Epithelial cell of esophagus (primary cell): Measurements from ENCODE around the gene NTRK2.
"Not testable (repeated sequence)": the region's sequence is repeated elsewhere in the genome, so short reads cannot be mapped to it uniquely, and the experiment has no call there.

Experiments
- DNase-seq: peaks from one replicate; pipeline ENCODE4 v3.0.0; 2010; ENCODE audit warnings: low read depth
- H3K4me3 ChIP-seq: 2 replicates; pipeline ENCODE4 v1.5.1; 2011; ENCODE audit warnings: mild to moderate bottlenecking, low read length, control low read depth
- TF ChIP-seq, protein P1 (sequence below): IDR thresholded peaks from 2 replicates; pipeline ENCODE4 v1.5.1; 2011; ENCODE audit warnings: low read depth, mild to moderate bottlenecking, low read length, control low read depth, inconsistent platforms; ENCODE audit not compliant: insufficient read depth; ENCODE audit errors: missing control alignments

NTRK2 gene

GRCh38 chr9:84880835-84881234 is 211.3 kb downstream of the NTRK2 start:
- DNase-seq, result no peak
- H3K4me3 ChIP-seq, result no peak overlapping the region
- TF ChIP-seq, protein P1, sequence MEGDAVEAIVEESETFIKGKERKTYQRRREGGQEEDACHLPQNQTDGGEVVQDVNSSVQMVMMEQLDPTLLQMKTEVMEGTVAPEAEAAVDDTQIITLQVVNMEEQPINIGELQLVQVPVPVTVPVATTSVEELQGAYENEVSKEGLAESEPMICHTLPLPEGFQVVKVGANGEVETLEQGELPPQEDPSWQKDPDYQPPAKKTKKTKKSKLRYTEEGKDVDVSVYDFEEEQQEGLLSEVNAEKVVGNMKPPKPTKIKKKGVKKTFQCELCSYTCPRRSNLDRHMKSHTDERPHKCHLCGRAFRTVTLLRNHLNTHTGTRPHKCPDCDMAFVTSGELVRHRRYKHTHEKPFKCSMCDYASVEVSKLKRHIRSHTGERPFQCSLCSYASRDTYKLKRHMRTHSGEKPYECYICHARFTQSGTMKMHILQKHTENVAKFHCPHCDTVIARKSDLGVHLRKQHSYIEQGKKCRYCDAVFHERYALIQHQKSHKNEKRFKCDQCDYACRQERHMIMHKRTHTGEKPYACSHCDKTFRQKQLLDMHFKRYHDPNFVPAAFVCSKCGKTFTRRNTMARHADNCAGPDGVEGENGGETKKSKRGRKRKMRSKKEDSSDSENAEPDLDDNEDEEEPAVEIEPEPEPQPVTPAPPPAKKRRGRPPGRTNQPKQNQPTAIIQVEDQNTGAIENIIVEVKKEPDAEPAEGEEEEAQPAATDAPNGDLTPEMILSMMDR, result no peak

GRCh38 chr9:84886866-84887265 is 217.3 kb downstream of the NTRK2 start:
- no peak for DNase-seq
- TF ChIP-seq, protein P1, result no peak
- no peak overlapping the region for H3K4me3 ChIP-seq

DNA sequence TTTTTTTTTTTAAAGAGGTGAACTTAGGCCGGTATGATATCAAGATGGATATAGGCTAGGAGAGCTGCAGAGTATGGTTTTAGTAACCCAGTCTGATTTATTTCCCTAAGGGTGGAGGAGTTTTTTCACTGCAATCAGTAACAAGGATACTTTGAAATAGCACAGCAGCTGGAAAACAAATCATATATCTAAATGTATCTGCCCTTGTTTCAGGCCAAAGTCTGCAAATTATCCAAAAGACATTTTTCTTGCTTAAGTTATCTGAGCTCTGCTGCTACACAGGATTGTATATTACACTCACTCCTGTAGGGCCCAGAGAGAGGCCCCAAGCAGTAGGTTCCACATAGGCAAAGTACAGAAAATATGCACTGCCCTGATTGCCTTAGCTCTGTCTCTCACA is 222.4 kb downstream of the NTRK2 start:
- H3K4me3 ChIP-seq, result no peak overlapping the region
- DNase-seq, result no peak
- TF ChIP-seq, protein P1, result no peak

- no peak overlapping the region for H3K4me3 ChIP-seq
- no peak for DNase-seq
- TF ChIP-seq, protein P1, result no peak
Observed at GRCh38 chr9:84893419-84894128, 224.0 kb downstream of the NTRK2 start.

GRCh38 chr9:84894859-84895258 is 225.3 kb downstream of the NTRK2 start:
- no peak overlapping the region for H3K4me3 ChIP-seq
- DNase-seq, result no peak
- TF ChIP-seq, protein P1, result no peak

DNA sequence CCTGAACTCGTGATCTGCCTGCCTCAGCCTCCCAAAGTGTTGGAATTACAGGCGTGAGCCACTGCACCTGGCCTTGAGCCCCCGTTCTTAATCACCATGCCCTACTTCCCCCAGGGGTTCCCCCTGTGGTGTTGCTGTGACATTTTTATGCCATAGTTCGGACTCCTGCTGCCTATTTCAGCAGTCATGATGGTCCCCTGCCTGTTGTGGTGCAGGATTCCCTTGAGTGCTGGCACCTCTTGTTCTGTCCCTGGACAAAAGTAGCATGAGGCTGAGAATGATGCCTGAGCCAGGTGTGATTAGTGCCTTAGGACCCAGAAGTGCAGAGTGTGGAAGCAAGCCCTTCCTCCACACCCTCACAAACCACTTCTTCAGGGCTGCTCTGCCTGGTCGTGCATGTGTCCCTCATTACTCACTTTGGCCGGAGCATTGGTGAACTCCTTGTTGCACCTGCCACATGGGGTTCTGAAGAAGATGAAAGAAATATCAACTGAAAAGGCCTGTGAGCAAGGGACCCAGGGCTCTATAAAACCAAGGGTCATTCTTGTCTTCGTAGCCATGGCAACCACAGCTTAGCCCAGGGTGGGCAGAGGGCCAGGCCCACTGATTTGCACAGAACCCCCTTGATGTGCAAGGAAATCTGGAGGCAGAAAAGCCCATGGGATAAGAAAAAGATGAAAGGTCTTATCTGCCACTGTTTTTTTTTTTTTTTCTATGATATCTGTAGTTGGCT is 228.0 kb downstream of the NTRK2 start:
- H3K4me3 ChIP-seq, result no peak overlapping the region
- TF ChIP-seq, protein P1, result no peak
- DNase-seq, result no peak

DNA sequence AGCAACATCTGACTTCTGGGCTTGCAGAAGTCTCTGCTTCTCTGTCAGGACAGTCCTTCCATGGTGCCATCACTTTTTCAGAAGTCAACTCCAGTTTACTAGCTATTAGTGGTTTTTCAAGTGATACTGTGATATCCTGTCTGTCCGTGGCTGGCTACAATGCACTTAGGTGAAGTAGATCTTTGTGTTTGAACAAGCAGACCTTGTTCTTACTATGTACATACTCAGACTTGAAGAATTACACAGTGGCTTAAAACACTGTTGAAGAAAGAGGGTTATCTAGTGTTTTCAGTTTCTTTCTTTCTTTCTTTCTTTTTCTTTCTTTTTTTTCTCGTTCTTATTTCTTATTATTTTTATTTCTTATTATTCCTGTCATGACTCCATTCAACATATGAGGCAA is 228.7 kb downstream of the NTRK2 start:
- TF ChIP-seq, protein P1, result no peak
- DNase-seq, result no peak
- no peak overlapping the region for H3K4me3 ChIP-seq

DNA sequence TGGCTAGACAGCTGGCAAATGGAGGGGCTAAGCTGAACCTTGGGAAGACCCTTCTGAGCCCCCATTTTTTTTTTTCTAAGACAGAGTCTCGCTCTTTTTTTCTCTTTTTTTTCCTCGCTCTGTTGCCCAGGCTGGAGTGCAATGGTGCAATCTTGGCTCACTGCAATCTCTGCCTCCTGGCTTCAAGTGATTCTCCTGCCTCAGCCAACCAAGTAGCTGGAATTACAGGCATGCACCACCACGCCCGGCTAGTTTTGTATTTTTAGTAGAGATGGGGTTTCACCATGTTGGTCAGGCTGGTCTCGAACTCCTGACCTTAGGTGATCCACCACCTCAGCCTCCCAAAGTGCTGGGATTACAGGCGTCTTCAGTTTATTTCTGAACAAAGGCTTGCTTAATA is 229.1 kb downstream of the NTRK2 start:
- DNase-seq, H3K4me3 ChIP-seq: not testable (repeated sequence)
